Body of pancreas (tissue), 4 donors: Measurements from ENCODE around the gene PLEKHD1.

Experiments
- POLR2A ChIP-seq, 3 donors: fragments of 450-650 bp; IDR thresholded peaks; one replicate each; pipeline ENCODE4 v1.6.1; 2016; ENCODE audit warnings: antibody characterized with exemption in 3 of 3, mild to moderate bottlenecking in 2 of 3
- TF ChIP-seq, protein P1 (sequence below), 7 experiments: fragments of 450-650 bp in 4 of 7; fragments of 200-600 bp in 3 of 7; sonication (generic) in 3 of 7; IDR thresholded peaks; one replicate each; pipeline ENCODE4 v1.5.1; 2016 to 2019; ENCODE audit warnings: antibody characterized with exemption in 7 of 7

DNA sequence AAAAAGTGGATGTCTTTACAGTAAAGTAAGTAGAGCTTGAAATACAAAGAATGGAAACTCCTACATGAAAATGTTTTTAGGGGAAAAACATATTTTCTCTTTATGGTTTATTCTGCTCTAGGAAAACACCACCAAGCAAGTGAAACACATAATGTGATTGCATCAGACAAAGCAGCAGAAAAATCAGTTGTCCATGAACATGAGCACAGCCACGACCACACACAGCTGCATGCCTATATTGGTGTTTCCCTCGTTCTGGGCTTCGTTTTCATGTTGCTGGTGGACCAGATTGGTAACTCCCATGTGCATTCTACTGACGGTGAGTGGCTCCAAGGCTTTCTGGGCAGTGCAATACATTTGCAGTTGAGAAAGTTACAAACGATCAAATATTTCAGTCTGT is 42.6 kb upstream of the PLEKHD1 start:
- TF ChIP-seq, protein P1, sequence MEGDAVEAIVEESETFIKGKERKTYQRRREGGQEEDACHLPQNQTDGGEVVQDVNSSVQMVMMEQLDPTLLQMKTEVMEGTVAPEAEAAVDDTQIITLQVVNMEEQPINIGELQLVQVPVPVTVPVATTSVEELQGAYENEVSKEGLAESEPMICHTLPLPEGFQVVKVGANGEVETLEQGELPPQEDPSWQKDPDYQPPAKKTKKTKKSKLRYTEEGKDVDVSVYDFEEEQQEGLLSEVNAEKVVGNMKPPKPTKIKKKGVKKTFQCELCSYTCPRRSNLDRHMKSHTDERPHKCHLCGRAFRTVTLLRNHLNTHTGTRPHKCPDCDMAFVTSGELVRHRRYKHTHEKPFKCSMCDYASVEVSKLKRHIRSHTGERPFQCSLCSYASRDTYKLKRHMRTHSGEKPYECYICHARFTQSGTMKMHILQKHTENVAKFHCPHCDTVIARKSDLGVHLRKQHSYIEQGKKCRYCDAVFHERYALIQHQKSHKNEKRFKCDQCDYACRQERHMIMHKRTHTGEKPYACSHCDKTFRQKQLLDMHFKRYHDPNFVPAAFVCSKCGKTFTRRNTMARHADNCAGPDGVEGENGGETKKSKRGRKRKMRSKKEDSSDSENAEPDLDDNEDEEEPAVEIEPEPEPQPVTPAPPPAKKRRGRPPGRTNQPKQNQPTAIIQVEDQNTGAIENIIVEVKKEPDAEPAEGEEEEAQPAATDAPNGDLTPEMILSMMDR (IDR thresholded peaks at IDR 0.05), result no peak
- no peak for TF ChIP-seq POLR2A (IDR thresholded peaks at IDR 0.05)
